HL-60 (cell line): Measurements from ENCODE around the gene SFXN5.

ENCODE experiments used
- DNase-seq, 2 experiments: peaks; one replicate each; pipeline ENCODE4 v3.0.0-alpha.2; 2010 to 2020; ENCODE audit warnings: low read depth in 1 of 2, low spot score in 1 of 2
- H3K27ac ChIP-seq: fragments of 250-450 bp; sonication (Bioruptor Pico); replicated peaks from 2 replicates; pipeline ENCODE4 v1.5.1; 2020; ENCODE audit warnings: mild to moderate bottlenecking, moderate library complexity
- H3K27me3 ChIP-seq: fragments of 250-450 bp; sonication (Bioruptor Pico); 2 replicates; pipeline ENCODE4 v1.5.1; 2021; ENCODE audit warnings: mild to moderate bottlenecking, moderate library complexity; ENCODE audit not compliant: insufficient read depth, poor library complexity, severe bottlenecking
- H3K4me3 ChIP-seq: replicated peaks from 2 replicates; pipeline ENCODE4 v1.5.1; 2011; ENCODE audit warnings: mild to moderate bottlenecking, control low read depth, low read length; ENCODE audit not compliant: insufficient read depth
- CTCF ChIP-seq: IDR thresholded peaks from one replicate; pipeline ENCODE4 v1.5.1; 2011; ENCODE audit warnings: low read length, control low read depth, inconsistent platforms; ENCODE audit not compliant: insufficient read depth
- GABPA ChIP-seq: IDR thresholded peaks from 2 replicates; pipeline ENCODE4 v1.6.1; 2012; ENCODE audit warnings: low read depth
- POLR2AphosphoS5 ChIP-seq: IDR thresholded peaks from 2 replicates; pipeline ENCODE4 v1.6.1; 2012; ENCODE audit warnings: low read depth
- REST ChIP-seq: IDR thresholded peaks from 2 replicates; pipeline ENCODE4 v1.6.1; 2012; ENCODE audit warnings: low read depth; ENCODE audit not compliant: insufficient replicate concordance
- SPI1 ChIP-seq: IDR thresholded peaks from 2 replicates; pipeline ENCODE4 v1.6.1; 2012; ENCODE audit warnings: low read depth, mild to moderate bottlenecking, borderline replicate concordance

SFXN5 gene

GRCh38 chr2:72998724-72999123 is 72.8 kb downstream of the SFXN5 start:
- TF ChIP-seq POLR2AphosphoS5 = no peak
- no peak for TF ChIP-seq REST
- no peak for TF ChIP-seq CTCF
- no peak for TF ChIP-seq GABPA
- no peak for TF ChIP-seq SPI1
- no peak overlapping the region for H3K4me3 ChIP-seq
- no peak overlapping the region for H3K27ac ChIP-seq
- no peak for DNase-seq
- H3K27me3 ChIP-seq = no peaks in the 10 kb centered on the region

- no peak overlapping the region for H3K27ac ChIP-seq
- no peak for DNase-seq
- TF ChIP-seq SPI1 (no peak), POLR2AphosphoS5 (no peak), GABPA (no peak), REST (no peak), CTCF (no peak)
- no peak overlapping the region for H3K4me3 ChIP-seq
- no peaks in the 10 kb centered on the region for H3K27me3 ChIP-seq
Observed at GRCh38 chr2:72998234-72998651, 73.3 kb downstream of the SFXN5 start.

GRCh38 chr2:72996117-72996502 is 75.4 kb downstream of the SFXN5 start:
- no peak for TF ChIP-seq POLR2AphosphoS5
- H3K27ac ChIP-seq = no peak overlapping the region
- no peak for DNase-seq
- no peaks in the 10 kb centered on the region for H3K27me3 ChIP-seq
- H3K4me3 ChIP-seq = no peak overlapping the region

GRCh38 chr2:72995430-72996116 is 75.9 kb downstream of the SFXN5 start:
- TF ChIP-seq CTCF = no peak
- TF ChIP-seq REST = no peak
- no peak for TF ChIP-seq GABPA
- TF ChIP-seq SPI1 = no peak
- TF ChIP-seq POLR2AphosphoS5 = no peak
- no peak overlapping the region for H3K4me3 ChIP-seq
- no peaks in the 10 kb centered on the region for H3K27me3 ChIP-seq
- H3K27ac ChIP-seq = no peak overlapping the region
- DNase-seq = no peak
